Transverse colon (tissue), 4 donors: ENCODE measurements around the gene TANGO2. TPM values are rescaled to one million over a fixed set of nuclear protein-coding genes. Genes with fewer than 3 reads are reported as not detected.
A peak's percentile ranks its signal among the peaks of the same experiment; 100 is the strongest.

ENCODE experiments used
- DNase-seq: peaks from one replicate; pipeline ENCODE4 v3.0.0-alpha.2; 2019
- H3K27ac ChIP-seq, 4 donors: fragments of 200-600 bp; sonication (generic); 2 replicates each; pipeline ENCODE4 v1.5.1; 2016 to 2018; ENCODE audit warnings: inconsistent platforms in 4 of 4
- H3K27me3 ChIP-seq: fragments of 200-600 bp; sonication (generic); 2 replicates; pipeline ENCODE4 v1.5.1; 2017; ENCODE audit warnings: inconsistent platforms
- H3K36me3 ChIP-seq, 4 donors: fragments of 200-600 bp; sonication (generic); 2 replicates each; pipeline ENCODE4 v1.5.1; 2017 to 2019; ENCODE audit warnings: inconsistent platforms in 4 of 4
- H3K4me1 ChIP-seq, 4 donors: fragments of 200-600 bp; sonication (generic); 2 replicates each; pipeline ENCODE4 v1.5.1; 2017 to 2020; ENCODE audit warnings: inconsistent platforms in 4 of 4
- H3K4me3 ChIP-seq, 4 donors: fragments of 200-600 bp; sonication (generic); 1 replicate in 1 of 4; 2 replicates in 3 of 4; pipeline versions ENCODE4 v1.5.1 to v1.6.1; 2017 to 2019; ENCODE audit warnings: inconsistent platforms in 4 of 4
- H3K9me3 ChIP-seq, 2 donors: fragments of 200-600 bp; sonication (generic); 2 replicates each; pipeline ENCODE4 v1.5.1; 2017 to 2019; ENCODE audit warnings: inconsistent platforms in 2 of 2
- CTCF ChIP-seq, 5 experiments: fragments of 200-600 bp in 3 of 5; fragments of 450-650 bp in 2 of 5; sonication (generic) in 3 of 5; IDR thresholded peaks; 1 replicate in 2 of 5; 2 replicates in 3 of 5; pipeline ENCODE4 v1.5.1; 2016 to 2017; ENCODE audit warnings: antibody characterized with exemption in 5 of 5, inconsistent platforms in 3 of 5, mild to moderate bottlenecking in 2 of 5, moderate library complexity in 1 of 5
- EP300 ChIP-seq: sonication (generic); formaldehyde crosslinking; IDR thresholded peaks from one replicate; pipeline ENCODE4 v1.6.1; 2017; ENCODE audit warnings: antibody characterized with exemption, low read depth
- POLR2A ChIP-seq: fragments of 450-650 bp; IDR thresholded peaks from one replicate; pipeline ENCODE4 v1.6.1; 2016; ENCODE audit warnings: antibody characterized with exemption, mild to moderate bottlenecking, moderate library complexity
- POLR2AphosphoS5 ChIP-seq, 3 donors: sonication (generic); formaldehyde crosslinking; IDR thresholded peaks; one replicate each; pipeline ENCODE4 v1.6.1; 2016; ENCODE audit warnings: antibody characterized with exemption in 3 of 3
- WGBS, 2 donors: methylation state at CpG; one replicate each; pipeline ENCODE4 v1.1.5; 2018; ENCODE audit warnings: low coverage in 1 of 2; 5-methylcytosine and 5-hydroxymethylcytosine counted together
- in situ Hi-C, 4 donors: fragments of 200-750 bp; cut with MboI; loops; one replicate each; pipeline versions ENCODE4 v1.15.0 to v1.15.1; 2017; ENCODE audit warnings: low sequenced_read_pairs in 3 of 4, low pct_ligation_motif_present in 1 of 4, low pct_unique_long_range_greater_than_20kb in 1 of 4
- intact Hi-C: fragments of 100-400 bp; cut with DNase I; formaldehyde crosslinking; loops from one replicate; pipeline ENCODE4 v1.15.1; 2023; ENCODE audit warnings: low total_unique reads
- total RNA-seq, 4 donors: library from RNA; depleted of rRNA; stranded (reverse); fragments of >200 nt; gene quantifications; one replicate each; pipeline ENCODE4 v1.1.0, GENCODE V29; 2016

TANGO2 gene
- total RNA-seq, 4 donors from 2014 or later, result 32.9 to 101 (median 50.6) TPM

DNA sequence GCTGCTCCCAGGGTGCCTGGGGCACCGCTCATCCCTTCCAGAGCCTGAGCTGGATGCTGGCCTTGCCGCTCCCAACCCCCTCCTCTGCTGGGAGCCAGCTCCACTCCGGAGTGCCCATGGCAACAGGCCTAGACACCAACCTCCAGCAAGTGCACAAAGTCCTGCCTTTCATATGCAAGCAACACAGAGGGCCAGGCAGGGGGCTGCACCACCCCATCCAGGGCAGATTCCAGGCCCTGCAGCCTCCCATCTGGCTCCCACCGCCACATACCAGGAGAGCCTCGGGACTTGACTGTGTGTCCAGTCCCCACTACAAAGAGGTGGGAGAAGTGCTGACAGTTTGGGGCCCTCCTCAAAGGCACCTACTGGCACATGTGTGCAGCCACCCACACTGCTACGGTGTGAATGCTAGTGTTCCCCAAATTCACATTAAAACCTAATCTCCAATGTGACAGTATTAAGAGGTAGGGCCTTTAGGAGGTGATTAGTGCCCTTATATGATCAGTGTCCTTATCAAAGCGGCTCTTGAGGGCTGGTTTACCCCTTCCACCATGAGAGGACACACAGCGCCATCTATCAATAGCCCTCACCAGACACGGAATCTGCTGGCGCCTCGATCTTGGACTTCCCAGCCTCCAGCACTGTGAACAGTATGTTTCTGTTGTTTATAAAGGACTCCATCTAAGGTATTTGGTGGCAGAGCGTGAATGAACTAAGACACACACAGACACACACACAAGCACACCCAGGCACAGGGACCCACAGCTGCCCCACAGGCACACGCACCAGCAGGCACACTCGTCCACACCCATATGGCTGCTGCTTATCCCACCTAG is 20.4 kb upstream of the TANGO2 start:
- Histone ChIP-seq H3K36me3 (no peaks in the 10 kb centered on the region), H3K4me3 (no peak overlapping the region), H3K9me3 (peaks cover 12% of the 10 kb centered on the region in 2 donors), H3K4me1 (no peaks in the 10 kb centered on the region), H3K27ac (no peak overlapping the region), H3K27me3 (no peaks in the 10 kb centered on the region)
- no peak for TF ChIP-seq POLR2A
- no peak for TF ChIP-seq EP300
- TF ChIP-seq CTCF (IDR thresholded peaks at IDR 0.05), result no peak
- no peak for TF ChIP-seq POLR2AphosphoS5 (IDR thresholded peaks at IDR 0.05)
- WGBS, 2 donors, result 85% methylated on average over 13 of the region's 14 CpGs; no CpG with 5 or more reads in 1 of the 2 donors
- no peak for DNase-seq
- intact Hi-C loops, result no loop called here
- in situ Hi-C loops, result no loop called here

DNA sequence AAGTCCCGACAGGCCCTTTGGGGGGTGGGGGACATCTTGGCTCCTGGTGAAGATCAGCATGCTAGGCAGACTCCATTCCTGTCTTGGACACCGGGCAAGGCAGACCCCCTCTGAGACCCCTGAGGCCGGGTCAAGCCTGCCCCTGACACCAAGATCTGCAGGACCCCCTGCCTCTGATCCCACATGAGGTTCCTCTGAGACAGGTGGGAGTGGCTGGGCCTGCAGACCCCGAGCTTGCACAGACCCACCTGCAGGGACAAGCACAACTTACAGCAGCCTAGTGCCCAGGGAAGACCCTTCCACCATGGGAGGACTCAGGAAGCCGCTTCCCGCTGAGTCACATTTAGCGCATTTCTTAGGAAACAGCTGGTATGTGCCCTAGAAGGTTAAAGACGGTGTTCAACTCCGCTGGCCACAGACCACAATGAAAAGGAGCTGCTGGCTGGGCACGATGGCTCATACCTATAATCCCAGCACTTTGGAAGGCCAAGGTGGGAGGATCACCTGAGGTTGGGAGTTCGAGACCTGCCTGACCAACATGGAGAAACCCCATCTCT is 19.8 kb upstream of the TANGO2 start:
- no peaks in the 10 kb centered on the region for H3K36me3 ChIP-seq
- intact Hi-C loops (no loop called here), in situ Hi-C loops (no loop called here)
- 93% methylated on average over 8 of the region's 11 CpGs; no CpG with 5 or more reads in 1 of the 2 donors for WGBS, 2 donors
- no peak for DNase-seq
- H3K4me3 ChIP-seq, result no peak overlapping the region
- peak overlapping the region in 1 of 4 donors; percentile 26 for H3K27ac ChIP-seq
- H3K9me3 ChIP-seq, result peaks cover 12% of the 10 kb centered on the region in 2 donors
- no peak for TF ChIP-seq EP300
- no peak for TF ChIP-seq CTCF (IDR thresholded peaks at IDR 0.05)
- no peak for TF ChIP-seq POLR2A
- no peak for TF ChIP-seq POLR2AphosphoS5 (IDR thresholded peaks at IDR 0.05)
- no peaks in the 10 kb centered on the region for H3K27me3 ChIP-seq
- no peaks in the 10 kb centered on the region for H3K4me1 ChIP-seq

DNA sequence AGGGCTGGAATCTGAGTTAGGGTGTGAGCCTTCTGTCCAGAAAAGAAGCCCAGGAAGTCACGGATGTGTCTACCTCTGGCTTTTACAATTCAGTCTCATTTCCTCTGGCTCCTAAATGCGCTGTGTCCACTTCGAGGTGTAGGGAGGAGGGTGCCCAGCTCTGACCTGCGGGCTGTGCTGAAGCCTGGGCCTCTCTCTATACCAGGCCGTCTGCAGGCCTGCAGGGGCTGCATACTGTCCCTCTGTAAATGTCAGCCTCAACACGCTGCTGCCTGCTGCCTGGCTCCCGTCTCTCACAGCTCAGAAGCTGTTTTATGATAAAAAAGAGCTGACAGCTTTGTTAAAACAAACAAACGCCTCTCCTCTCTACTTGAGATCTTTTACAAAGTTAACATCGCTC is 18.8 kb upstream of the TANGO2 start:
- Histone ChIP-seq H3K4me1 (no peaks in the 10 kb centered on the region), H3K27ac (peak overlapping the region in 1 of 4 donors; percentile 26), H3K27me3 (no peaks in the 10 kb centered on the region), H3K4me3 (no peak overlapping the region), H3K36me3 (no peaks in the 10 kb centered on the region), H3K9me3 (peaks cover 12% of the 10 kb centered on the region in 2 donors)
- TF ChIP-seq EP300, result no peak
- no peak for TF ChIP-seq POLR2AphosphoS5 (IDR thresholded peaks at IDR 0.05)
- TF ChIP-seq CTCF (IDR thresholded peaks at IDR 0.05), result no peak
- TF ChIP-seq POLR2A, result no peak
- intact Hi-C loops (no loop called here), in situ Hi-C loops (no loop called here)
- WGBS, 2 donors, result 75 to 94% methylated on average over 2 to 9 of the region's 9 CpGs
- no peak for DNase-seq

- DNase-seq, result no peak
- H3K4me1 ChIP-seq, result no peaks in the 10 kb centered on the region
- TF ChIP-seq POLR2A, result no peak
- TF ChIP-seq CTCF (IDR thresholded peaks at IDR 0.05), result no peak
- TF ChIP-seq EP300, result no peak
- no peak for TF ChIP-seq POLR2AphosphoS5 (IDR thresholded peaks at IDR 0.05)
- 83 to 88% methylated on average over 2 of the region's 2 CpGs for WGBS, 2 donors
- no peaks in the 10 kb centered on the region for H3K27me3 ChIP-seq
- H3K4me3 ChIP-seq, result no peak overlapping the region
- no peaks in the 10 kb centered on the region for H3K36me3 ChIP-seq
- peak overlapping the region in 1 of 4 donors; percentile 26 for H3K27ac ChIP-seq
- in situ Hi-C loops, result no loop called here
- intact Hi-C loops, result no loop called here
- peaks cover 12% of the 10 kb centered on the region in 2 donors for H3K9me3 ChIP-seq
Observed at GRCh38 chr22:20002636-20003035, 18.3 kb upstream of the TANGO2 start.
